SK-N-SH (cell line): ENCODE measurements around the gene GAB1. TPM values are rescaled to one million over a fixed set of nuclear protein-coding genes. Genes with fewer than 3 reads are reported as not detected.

ENCODE experiments used
- CTCF ChIA-PET: fragments of 300-600, 350-600 bp; formaldehyde crosslinking; extraction: SDS; loops from one replicate; lab custom pipeline; 2021; lab: Yijun Ruan, JAX
- POLR2A ChIA-PET: fragments of 350-600 bp; sonication (Branson Sonifier 250); formaldehyde crosslinking; extraction: SDS; loops from one replicate; lab custom pipeline; 2020; ENCODE audit warnings: antibody characterized with exemption, inconsistent platforms; lab: Yijun Ruan, JAX
- DNase-seq: peaks from one replicate; pipeline ENCODE4 v3.0.0; 2012
- H2AFZ ChIP-seq: fragments of 200-600 bp; sonication (generic); 2 replicates; pipeline ENCODE4 v1.8.1; 2016; ENCODE audit warnings: antibody characterized with exemption, mild to moderate bottlenecking, low read depth
- H3F3A ChIP-seq: fragments of 200-600 bp; sonication (generic); replicated peaks from 2 replicates; pipeline ENCODE3; 2016; ENCODE audit warnings: antibody characterized with exemption, mild to moderate bottlenecking; ENCODE audit not compliant: insufficient read depth
- H3K27ac ChIP-seq, 2 experiments: fragments of 200-500 bp in 1 of 2; fragments of 200-600 bp in 1 of 2; sonication (Bioruptor generic) in 1 of 2; sonication (generic), shearing (Covaris generic) in 1 of 2; 2 replicates each; pipeline versions ENCODE4 v1.5.1 to v1.6.1; 2014 to 2016; ENCODE audit warnings: low read depth in 2 of 2, inconsistent platforms in 1 of 2, low read length in 1 of 2, mild to moderate bottlenecking in 1 of 2, mixed read lengths in 1 of 2
- H3K27me3 ChIP-seq: fragments of 200-600 bp; sonication (generic), shearing (Covaris generic); 2 replicates; pipeline ENCODE4 v1.6.1; 2016; ENCODE audit warnings: mixed run types; ENCODE audit not compliant: insufficient read depth
- H3K36me3 ChIP-seq, 2 experiments: fragments of 200-500 bp in 1 of 2; fragments of 200-600 bp in 1 of 2; sonication (Bioruptor generic) in 1 of 2; sonication (generic) in 1 of 2; replicated peaks in 1 of 2; 2 replicates each; pipeline versions ENCODE3 to v1.5.1; 2014 to 2016; ENCODE audit warnings: low read length in 1 of 2, mild to moderate bottlenecking in 1 of 2; ENCODE audit not compliant: insufficient read depth in 2 of 2, control insufficient read depth in 1 of 2
- H3K4me1 ChIP-seq, 2 experiments: fragments of 200-500 bp in 1 of 2; fragments of 200-600 bp in 1 of 2; sonication (Bioruptor generic) in 1 of 2; sonication (generic), shearing (Covaris generic) in 1 of 2; 2 replicates each; pipeline versions ENCODE4 v1.5.1 to v1.6.1; 2014 to 2016; ENCODE audit warnings: low read depth in 1 of 2, low read length in 1 of 2, mixed run types in 1 of 2; ENCODE audit not compliant: insufficient read depth in 2 of 2, control insufficient read depth in 1 of 2
- H3K4me2 ChIP-seq: fragments of 200-600 bp; sonication (generic), shearing (Covaris generic); 2 replicates; pipeline ENCODE4 v1.6.1; 2017; ENCODE audit warnings: mixed run types
- H3K4me3 ChIP-seq, 2 experiments: fragments of 200-500 bp in 1 of 2; fragments of 200-600 bp in 1 of 2; sonication (Bioruptor generic) in 1 of 2; sonication (generic), shearing (Covaris generic) in 1 of 2; 2 replicates each; pipeline versions ENCODE4 v1.5.1 to v1.8.1; 2014 to 2016; ENCODE audit warnings: low read depth in 2 of 2, inconsistent platforms in 1 of 2, low read length in 1 of 2, mild to moderate bottlenecking in 1 of 2, mixed read lengths in 1 of 2, moderate library complexity in 1 of 2
- H3K79me2 ChIP-seq: fragments of 200-600 bp; sonication (generic); 2 replicates; pipeline ENCODE4 v1.8.1; 2017; ENCODE audit warnings: mild to moderate bottlenecking; ENCODE audit not compliant: insufficient read depth
- H3K9ac ChIP-seq: fragments of 200-600 bp; sonication (generic); 2 replicates; pipeline ENCODE4 v1.6.1; 2017; ENCODE audit warnings: mixed run types
- H3K9me2 ChIP-seq: fragments of 200-600 bp; sonication (generic); 2 replicates; pipeline ENCODE4 v1.6.1; 2017; ENCODE audit warnings: mixed run types
- H3K9me3 ChIP-seq: fragments of 200-600 bp; sonication (generic); 2 replicates; pipeline ENCODE4 v1.6.1; 2017; ENCODE audit warnings: mixed run types, mild to moderate bottlenecking, moderate library complexity
- H4K20me1 ChIP-seq: fragments of 200-600 bp; sonication (generic); 2 replicates; pipeline ENCODE4 v1.6.1; 2017; ENCODE audit warnings: mild to moderate bottlenecking, mixed run types; ENCODE audit not compliant: insufficient read depth
- CHD2 ChIP-seq: fragments of 150-350 bp; IDR thresholded peaks from 2 replicates; pipeline ENCODE4 v1.6.1; 2018; ENCODE audit warnings: low read length; ENCODE audit not compliant: partially characterized antibody
- EP300 ChIP-seq, 2 experiments: IDR thresholded peaks; 2 replicates each; pipeline versions ENCODE4 v1.4.0 to v1.6.1; 2012; ENCODE audit warnings: borderline replicate concordance in 1 of 2, low read depth in 1 of 2, low read length in 1 of 2
- EZH2phosphoT487 ChIP-seq: fragments of 200-600 bp; sonication (generic); IDR thresholded peaks from 2 replicates; pipeline ENCODE4 v1.6.1; 2017; ENCODE audit warnings: low read depth, mixed run types, mild to moderate bottlenecking, antibody characterized with exemption, moderate library complexity, borderline replicate concordance
- FOXM1 ChIP-seq: IDR thresholded peaks from 2 replicates; pipeline ENCODE4 v1.4.0; 2012; ENCODE audit warnings: low read depth, mild to moderate bottlenecking
- IRF3 ChIP-seq: fragments of 150-350 bp; IDR thresholded peaks from 2 replicates; pipeline ENCODE4 v1.6.1; 2016; ENCODE audit warnings: mild to moderate bottlenecking, low read depth, low read length
- JUND ChIP-seq: IDR thresholded peaks from 2 replicates; pipeline ENCODE4 v1.4.0; 2012
- MEF2A ChIP-seq: IDR thresholded peaks from 2 replicates; pipeline ENCODE4 v1.4.0; 2012; ENCODE audit warnings: low read depth, borderline replicate concordance
- MXI1 ChIP-seq: IDR thresholded peaks from 2 replicates; pipeline ENCODE4 v1.6.1; 2012; ENCODE audit warnings: mild to moderate bottlenecking, low read depth, low read length, improper control_type of control experiment
- NFIC ChIP-seq: IDR thresholded peaks from 2 replicates; pipeline ENCODE4 v1.4.0; 2012; ENCODE audit warnings: borderline replicate concordance
- NRF1 ChIP-seq: IDR thresholded peaks from 2 replicates; pipeline ENCODE4 v1.6.1; 2012; ENCODE audit warnings: low read depth, mild to moderate bottlenecking, low read length
- POLR2AphosphoS5 ChIP-seq: IDR thresholded peaks from 2 replicates; pipeline ENCODE4 v1.6.1; 2012; ENCODE audit warnings: low read depth, low read length
- RAD21 ChIP-seq: IDR thresholded peaks from 2 replicates; pipeline ENCODE4 v1.6.1; 2012; ENCODE audit warnings: mild to moderate bottlenecking, low read length
- RFX5 ChIP-seq: IDR thresholded peaks from 2 replicates; pipeline ENCODE4 v1.6.1; 2012; ENCODE audit warnings: mild to moderate bottlenecking, improper control_type of control experiment, low read length
- RXRA ChIP-seq: IDR thresholded peaks from 2 replicates; pipeline ENCODE4 v1.4.0; 2012; ENCODE audit warnings: low read depth, mild to moderate bottlenecking, borderline replicate concordance
- TAF1 ChIP-seq: IDR thresholded peaks from 2 replicates; pipeline ENCODE4 v1.6.1; 2012; ENCODE audit warnings: low read depth, mild to moderate bottlenecking, low read length, moderate library complexity, borderline replicate concordance
- USF2 ChIP-seq: fragments of 150-350 bp; IDR thresholded peaks from 2 replicates; pipeline ENCODE4 v1.6.1; 2017; ENCODE audit warnings: antibody characterized with exemption, low read length, low read depth, borderline replicate concordance
- YY1 ChIP-seq: IDR thresholded peaks from 2 replicates; pipeline ENCODE4 v1.4.0; 2012; ENCODE audit warnings: low read depth, mild to moderate bottlenecking
- ZBTB33 ChIP-seq: IDR thresholded peaks from 2 replicates; pipeline ENCODE4 v1.4.0; 2012; ENCODE audit warnings: low read depth, borderline replicate concordance
- WGBS: methylation state at CpG from one replicate; pipeline ENCODE4 v1.1.6; 2017; ENCODE audit warnings: low lambda C conversion rate; 5-methylcytosine and 5-hydroxymethylcytosine counted together
- polyA plus RNA-seq, 3 experiments: library from polyadenylated mRNA; depleted of rRNA; stranded (reverse); fragments of >200 nt; gene quantifications; 2 replicates each; pipeline ENCODE4 v1.2.3, GENCODE V29; 2012
- TF ChIP-seq, protein P1 (sequence below): IDR thresholded peaks from 2 replicates; pipeline ENCODE4 v1.4.0; 2012; ENCODE audit warnings: low read depth
- TF ChIP-seq, protein P2 (sequence below): fragments of 200-600 bp; sonication (generic); IDR thresholded peaks from 2 replicates; pipeline ENCODE4 v1.6.1; 2017; ENCODE audit warnings: antibody characterized with exemption, mild to moderate bottlenecking, moderate library complexity

Gene GAB1
- polyA plus RNA-seq, 1 of the 3 experiments (the other 2 are of a cell fraction) = 3.7 TPM

GRCh38 chr4:143403553-143403820, 66.8 kb downstream of the GAB1 start:
- Histone ChIP-seq H4K20me1 (no peaks in the 10 kb centered on the region), H3K4me1 (peaks cover 2 to 11% of the 10 kb centered on the region in 2 experiments; a peak in 3 of 4 replicates), H3K36me3 (no peaks in the 10 kb centered on the region), H3K27ac (no peak overlapping the region), H3K79me2 (peaks cover 8% of the 10 kb centered on the region; the same call in 1 of the 2 replicates), H3K9me3 (no peaks in the 10 kb centered on the region), H3K4me2 (no peak overlapping the region), H3K4me3 (no peak overlapping the region), H3K27me3 (no peaks in the 10 kb centered on the region), H2AFZ (no peak overlapping the region), H3K9ac (no peak overlapping the region), H3K9me2 (no peaks in the 10 kb centered on the region), H3F3A (peaks cover under 1% of the 10 kb centered on the region)
- WGBS = 79% methylated on average over 4 of the region's 4 CpGs
- ChIA-PET CTCF (no interaction called here), POLR2A (no interaction called here)
- TF ChIP-seq FOXM1 = no peak
- TF ChIP-seq TAF1 = no peak
- TF ChIP-seq, protein P1, sequence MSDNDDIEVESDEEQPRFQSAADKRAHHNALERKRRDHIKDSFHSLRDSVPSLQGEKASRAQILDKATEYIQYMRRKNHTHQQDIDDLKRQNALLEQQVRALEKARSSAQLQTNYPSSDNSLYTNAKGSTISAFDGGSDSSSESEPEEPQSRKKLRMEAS = no peak
- TF ChIP-seq EZH2phosphoT487 = no peak
- no peak for TF ChIP-seq YY1
- no peak for TF ChIP-seq MEF2A
- TF ChIP-seq NRF1 = no peak
- TF ChIP-seq, protein P2, sequence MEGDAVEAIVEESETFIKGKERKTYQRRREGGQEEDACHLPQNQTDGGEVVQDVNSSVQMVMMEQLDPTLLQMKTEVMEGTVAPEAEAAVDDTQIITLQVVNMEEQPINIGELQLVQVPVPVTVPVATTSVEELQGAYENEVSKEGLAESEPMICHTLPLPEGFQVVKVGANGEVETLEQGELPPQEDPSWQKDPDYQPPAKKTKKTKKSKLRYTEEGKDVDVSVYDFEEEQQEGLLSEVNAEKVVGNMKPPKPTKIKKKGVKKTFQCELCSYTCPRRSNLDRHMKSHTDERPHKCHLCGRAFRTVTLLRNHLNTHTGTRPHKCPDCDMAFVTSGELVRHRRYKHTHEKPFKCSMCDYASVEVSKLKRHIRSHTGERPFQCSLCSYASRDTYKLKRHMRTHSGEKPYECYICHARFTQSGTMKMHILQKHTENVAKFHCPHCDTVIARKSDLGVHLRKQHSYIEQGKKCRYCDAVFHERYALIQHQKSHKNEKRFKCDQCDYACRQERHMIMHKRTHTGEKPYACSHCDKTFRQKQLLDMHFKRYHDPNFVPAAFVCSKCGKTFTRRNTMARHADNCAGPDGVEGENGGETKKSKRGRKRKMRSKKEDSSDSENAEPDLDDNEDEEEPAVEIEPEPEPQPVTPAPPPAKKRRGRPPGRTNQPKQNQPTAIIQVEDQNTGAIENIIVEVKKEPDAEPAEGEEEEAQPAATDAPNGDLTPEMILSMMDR = no peak
- no peak for TF ChIP-seq RXRA
- TF ChIP-seq POLR2AphosphoS5 = no peak
- TF ChIP-seq NFIC = no peak
- no peak for TF ChIP-seq USF2
- no peak for TF ChIP-seq CHD2
- no peak for TF ChIP-seq RFX5
- TF ChIP-seq EP300 (IDR thresholded peaks at IDR 0.05; ENCODE audit: borderline replicate concordance in 1 of 2, low read depth in 1 of 2, low read length in 1 of 2) = no peak
- no peak for TF ChIP-seq JUND
- no peak for TF ChIP-seq IRF3
- TF ChIP-seq RAD21 = no peak
- no peak for TF ChIP-seq MXI1
- TF ChIP-seq ZBTB33 = no peak
- no peak for DNase-seq
